DND-41 (cell line): Measurements from ENCODE around the gene PROK2.
A peak's percentile ranks its signal among the peaks of the same experiment; 100 is the strongest.

ENCODE experiments used
- ATAC-seq: fragments of 200-7000 bp; cut with Tn5 transposase; 3 replicates; pipeline ENCODE4 v1.9.1; 2021; ENCODE audit warnings: low read depth; ENCODE audit not compliant: insufficient read depth
- DNase-seq: peaks from one replicate; pipeline ENCODE4 v3.0.0-alpha.2; 2020
- H2AFZ ChIP-seq: 2 replicates; pipeline ENCODE4 v1.6.0; 2012; ENCODE audit warnings: low read depth, low read length
- H3K27ac ChIP-seq: 2 replicates; pipeline ENCODE4 v1.5.1; 2012; ENCODE audit warnings: low read length, inconsistent platforms
- H3K27me3 ChIP-seq: fragments of 200-600 bp; sonication (generic); 2 replicates; pipeline ENCODE4 v1.6.0; 2012; ENCODE audit warnings: low read length, mild to moderate bottlenecking, inconsistent platforms; ENCODE audit not compliant: insufficient read depth, poor library complexity
- H3K36me3 ChIP-seq: 2 replicates; pipeline ENCODE4 v1.5.1; 2012; ENCODE audit warnings: low read length, inconsistent platforms; ENCODE audit not compliant: insufficient read depth
- H3K4me1 ChIP-seq: 2 replicates; pipeline ENCODE4 v1.5.1; 2012; ENCODE audit warnings: mild to moderate bottlenecking, low read length; ENCODE audit not compliant: insufficient read depth
- H3K4me2 ChIP-seq: 2 replicates; pipeline ENCODE4 v1.6.0; 2012; ENCODE audit warnings: mild to moderate bottlenecking, moderate library complexity, low read length, inconsistent platforms; ENCODE audit not compliant: insufficient read depth
- H3K4me3 ChIP-seq, 2 experiments: fragments of 200-600 bp in 1 of 2; shearing (Covaris generic) in 1 of 2; 2 replicates each; pipeline ENCODE4 v1.5.1; 2012 to 2016; ENCODE audit warnings: inconsistent platforms in 2 of 2, low read length in 2 of 2, mild to moderate bottlenecking in 2 of 2, low read depth in 1 of 2, moderate library complexity in 1 of 2
- H3K79me2 ChIP-seq: 2 replicates; pipeline ENCODE4 v1.6.0; 2012; ENCODE audit warnings: low read length, inconsistent platforms; ENCODE audit not compliant: insufficient read depth
- H3K9ac ChIP-seq: 2 replicates; pipeline ENCODE4 v1.6.0; 2012; ENCODE audit warnings: low read depth, mild to moderate bottlenecking, inconsistent platforms, low read length, moderate library complexity
- H3K9me3 ChIP-seq: 2 replicates; pipeline ENCODE4 v1.5.1; 2012; ENCODE audit warnings: low read length, moderate library complexity, mild to moderate bottlenecking, inconsistent platforms; ENCODE audit not compliant: insufficient read depth, severe bottlenecking
- H4K20me1 ChIP-seq: 2 replicates; pipeline ENCODE4 v1.6.0; 2012; ENCODE audit warnings: low read length; ENCODE audit not compliant: insufficient read depth
- EZH2 ChIP-seq: IDR thresholded peaks from 3 replicates; pipeline ENCODE4 v1.6.1; 2012; ENCODE audit warnings: borderline replicate concordance, low read depth, mild to moderate bottlenecking, moderate library complexity, low read length, inconsistent platforms; ENCODE audit not compliant: severe bottlenecking
- TF ChIP-seq, protein P1 (sequence below): IDR thresholded peaks from 2 replicates; pipeline ENCODE4 v1.5.1; 2012; ENCODE audit warnings: borderline replicate concordance, low read length, moderate library complexity, mild to moderate bottlenecking; ENCODE audit not compliant: poor library complexity, severe bottlenecking; ENCODE audit errors: extremely low read depth

PROK2 gene

DNA sequence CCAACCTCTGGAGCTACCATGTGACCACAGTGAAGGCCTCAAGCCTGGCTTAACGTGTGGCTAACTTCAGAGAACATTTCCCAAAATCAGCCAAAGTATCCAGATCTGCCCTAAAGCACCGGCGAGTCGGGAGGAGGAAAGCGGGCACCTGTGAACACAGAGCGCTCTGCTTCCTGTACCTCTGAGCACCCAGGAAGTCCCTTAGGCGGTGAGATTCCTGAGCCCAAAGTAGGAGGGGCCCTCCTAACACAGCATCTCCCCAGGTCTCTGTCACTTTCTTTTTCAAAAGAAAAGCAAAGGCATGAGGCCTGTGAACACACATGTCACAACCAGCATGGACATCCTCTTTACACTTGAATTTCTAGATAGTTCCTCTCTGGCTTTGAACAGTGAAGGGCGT, 58.8 kb downstream of the PROK2 start:
- ATAC-seq (peak; percentile 52), DNase-seq (peak; percentile 44)
- Histone ChIP-seq H3K27ac (no peak overlapping the region), H3K4me3 (peak overlapping the region in 1 of 2 experiments; percentile 51; a peak in 2 of 4 replicates), H3K4me1 (peaks cover 35% of the 10 kb centered on the region), H3K4me2 (peak overlapping the region; percentile 95), H2AFZ (peak overlapping the region; percentile 61), H3K36me3 (no peaks in the 10 kb centered on the region), H3K9ac (peak overlapping the region; percentile 47; the same call in 1 of the 2 replicates), H4K20me1 (peaks cover 7% of the 10 kb centered on the region), H3K9me3 (no peaks in the 10 kb centered on the region), H3K27me3 (peaks cover 54% of the 10 kb centered on the region), H3K79me2 (no peaks in the 10 kb centered on the region)
- no peak for TF ChIP-seq EZH2
- TF ChIP-seq, protein P1, sequence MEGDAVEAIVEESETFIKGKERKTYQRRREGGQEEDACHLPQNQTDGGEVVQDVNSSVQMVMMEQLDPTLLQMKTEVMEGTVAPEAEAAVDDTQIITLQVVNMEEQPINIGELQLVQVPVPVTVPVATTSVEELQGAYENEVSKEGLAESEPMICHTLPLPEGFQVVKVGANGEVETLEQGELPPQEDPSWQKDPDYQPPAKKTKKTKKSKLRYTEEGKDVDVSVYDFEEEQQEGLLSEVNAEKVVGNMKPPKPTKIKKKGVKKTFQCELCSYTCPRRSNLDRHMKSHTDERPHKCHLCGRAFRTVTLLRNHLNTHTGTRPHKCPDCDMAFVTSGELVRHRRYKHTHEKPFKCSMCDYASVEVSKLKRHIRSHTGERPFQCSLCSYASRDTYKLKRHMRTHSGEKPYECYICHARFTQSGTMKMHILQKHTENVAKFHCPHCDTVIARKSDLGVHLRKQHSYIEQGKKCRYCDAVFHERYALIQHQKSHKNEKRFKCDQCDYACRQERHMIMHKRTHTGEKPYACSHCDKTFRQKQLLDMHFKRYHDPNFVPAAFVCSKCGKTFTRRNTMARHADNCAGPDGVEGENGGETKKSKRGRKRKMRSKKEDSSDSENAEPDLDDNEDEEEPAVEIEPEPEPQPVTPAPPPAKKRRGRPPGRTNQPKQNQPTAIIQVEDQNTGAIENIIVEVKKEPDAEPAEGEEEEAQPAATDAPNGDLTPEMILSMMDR, result no peak

DNA sequence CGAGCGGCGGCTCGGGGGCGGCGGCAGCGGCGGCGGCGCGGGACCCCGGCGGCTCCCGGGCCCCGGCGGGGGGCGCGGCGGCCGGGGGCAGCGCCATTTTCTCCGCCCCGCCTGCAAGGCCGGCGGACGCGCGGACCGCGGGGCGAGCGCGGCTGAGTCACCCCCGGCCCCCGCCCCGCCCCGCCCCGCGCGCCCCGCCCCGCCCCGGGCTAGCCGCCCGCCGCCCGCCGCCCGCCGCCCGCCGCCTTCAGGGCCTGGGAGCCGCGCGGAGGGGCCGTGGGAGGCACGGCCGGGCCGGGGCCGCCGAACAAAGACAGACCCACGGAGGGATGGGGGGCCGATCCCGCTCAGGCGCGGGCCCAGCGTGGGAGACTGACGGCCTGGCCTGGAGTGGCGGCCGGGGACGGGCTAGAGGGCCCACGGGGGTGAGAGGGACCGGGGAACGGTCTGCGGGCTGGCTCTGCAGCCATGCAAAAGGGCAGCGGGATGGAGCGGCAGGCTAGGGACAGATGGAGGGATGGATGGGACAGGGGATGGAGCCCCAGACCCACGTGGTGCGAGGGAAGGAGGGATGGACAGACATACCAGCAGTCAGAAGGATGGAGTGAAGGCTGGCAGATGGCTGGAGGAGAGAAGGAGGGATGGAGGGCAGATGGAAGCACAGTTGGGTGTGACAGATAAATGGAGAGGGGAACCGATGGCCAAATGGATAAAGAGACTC, 59.5 kb downstream of the PROK2 start, which contains the start of gene EIF4E3:
EIF4E3 (minus strand) TSS at position 132 of the 721 bp plus-strand sequence; CDS start at position 97, 35 bp downstream.
- H3K36me3 ChIP-seq, result no peaks in the 10 kb centered on the region
- H3K9me3 ChIP-seq, result no peaks in the 10 kb centered on the region
- peak within 1 kb of the TSS; percentile 29 to 63; a peak in 3 of 4 replicates for H3K4me3 ChIP-seq
- H3K4me1 ChIP-seq, result peaks cover 35% of the 10 kb centered on the region
- H3K27me3 ChIP-seq, result peaks cover 61% of the 10 kb centered on the region
- H3K27ac ChIP-seq, result no peak within 1 kb of the TSS
- ATAC-seq (peak; percentile 17; the same call in 2 of the 3 replicates), DNase-seq (peak; percentile 12)
- peak within 1 kb of the TSS; percentile 95 for H3K4me2 ChIP-seq
- peak; percentile 96 for TF ChIP-seq EZH2
- TF ChIP-seq, protein P1, result no peak
- H3K79me2 ChIP-seq, result no peaks in the 10 kb centered on the region
- peak within 1 kb of the TSS; percentile 74 for H2AFZ ChIP-seq
- H3K9ac ChIP-seq, result peak within 1 kb of the TSS; percentile 55
- H4K20me1 ChIP-seq, result peaks cover 7% of the 10 kb centered on the region

DNA sequence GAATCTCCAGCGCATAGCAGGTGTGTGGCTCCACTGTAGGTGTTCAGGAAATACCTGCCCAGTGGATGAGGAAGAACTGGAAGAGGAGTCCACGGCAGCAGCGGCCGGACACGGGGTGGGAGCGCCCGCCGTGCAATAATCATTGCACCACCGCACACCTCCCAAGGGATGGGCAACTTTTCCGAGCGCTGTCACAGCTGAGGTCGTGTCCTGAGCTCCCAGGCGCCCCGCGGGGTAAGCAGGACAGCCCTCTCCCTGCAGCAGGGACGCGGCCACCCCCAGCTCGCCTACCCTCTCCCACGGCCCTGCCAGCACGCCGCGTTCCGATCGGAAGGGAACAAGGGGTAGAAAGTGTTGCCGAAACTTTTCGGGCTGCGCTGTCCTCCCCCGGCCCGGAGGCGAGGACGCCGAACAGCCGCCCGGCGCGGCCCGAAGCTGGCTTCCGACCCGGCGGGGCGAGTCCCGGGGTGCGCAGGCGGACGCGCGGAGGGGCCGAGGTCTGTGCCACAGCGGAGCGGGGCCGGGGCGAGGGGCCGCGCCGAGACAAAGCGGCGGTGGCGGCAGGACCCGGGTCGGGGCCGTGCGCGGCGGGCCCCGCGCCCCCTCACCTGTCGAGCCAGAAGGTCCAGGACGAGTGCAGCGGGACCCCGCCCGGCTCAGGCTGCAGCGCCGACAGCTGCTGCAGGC, 60.2 kb downstream of the PROK2 start:
- H3K4me1 ChIP-seq, result peaks cover 32% of the 10 kb centered on the region
- H3K79me2 ChIP-seq, result no peaks in the 10 kb centered on the region
- DNase-seq, result peak; percentile 17
- H3K4me2 ChIP-seq, result peak overlapping the region; percentile 95
- peak overlapping the region; percentile 29 to 63; a peak in 3 of 4 replicates for H3K4me3 ChIP-seq
- peak; percentile 99 for TF ChIP-seq EZH2
- TF ChIP-seq, protein P1, result no peak
- no peak overlapping the region for H3K27ac ChIP-seq
- H3K36me3 ChIP-seq, result no peaks in the 10 kb centered on the region
- no peaks in the 10 kb centered on the region for H3K9me3 ChIP-seq
- H3K9ac ChIP-seq, result peak overlapping the region; percentile 55
- peak overlapping the region; percentile 74 for H2AFZ ChIP-seq
- peaks cover 65% of the 10 kb centered on the region for H3K27me3 ChIP-seq
- peaks cover 7% of the 10 kb centered on the region for H4K20me1 ChIP-seq
- ATAC-seq, result peak; percentile 59
